T47D (cell line): ENCODE data around the gene CD160.
"Not testable (repeated sequence)": the region's sequence is repeated elsewhere in the genome, so short reads cannot be mapped to it uniquely, and the experiment has no call there.

Experiments
- DNase-seq, 2 experiments: peaks; one replicate each; pipeline versions ENCODE4 v3.0.0 to v3.0.0-alpha.2; 2011 to 2012; ENCODE audit warnings: low read depth in 1 of 2, low spot score in 1 of 2
- JUND ChIP-seq: IDR thresholded peaks from 2 replicates; pipeline ENCODE4 v1.6.1; 2012; ENCODE audit warnings: low read depth
- in situ Hi-C: cut with HindIII; loops from 2 replicates; pipeline ENCODE4 v1.10.0; 2016; ENCODE audit warnings: low sequenced_read_pairs, low pct_unique_long_range_greater_than_20kb

CD160 gene

GRCh38 chr1:145717833-145718232 lies 1.5 kb upstream of the CD160 start:
- TF ChIP-seq JUND, result no peak
- no peak for DNase-seq
- in situ Hi-C loops, result no loop called here

GRCh38 chr1:145718465-145718864 lies 834 bp upstream of the CD160 start:
- in situ Hi-C loops, DNase-seq: not testable (repeated sequence)

GRCh38 chr1:145720556-145720877 lies 1.2 kb downstream of the CD160 start:
- no peak for TF ChIP-seq JUND
- peak in 1 of 2 experiments; percentile 90 for DNase-seq
- in situ Hi-C loops, result no loop called here

- in situ Hi-C loops, result no loop called here
- TF ChIP-seq JUND, result no peak
- DNase-seq, result peak; percentile 41 to 82
Measured at GRCh38 chr1:145720878-145721671, 1.8 kb downstream of the CD160 start.

- in situ Hi-C loops, DNase-seq: not testable (repeated sequence)
Measured at GRCh38 chr1:145726193-145726592, 6.9 kb downstream of the CD160 start.

- DNase-seq, result no peak
- in situ Hi-C loops, result no loop called here
- TF ChIP-seq JUND, result no peak
Measured at GRCh38 chr1:145729196-145729595, 9.9 kb downstream of the CD160 start.

- DNase-seq, result no peak
- in situ Hi-C loops, result no loop called here
- TF ChIP-seq JUND, result no peak
Measured at GRCh38 chr1:145729666-145730436, 10.6 kb downstream of the CD160 start.

GRCh38 chr1:145730467-145730866 lies 11.2 kb downstream of the CD160 start:
- in situ Hi-C loops, result no loop called here
- DNase-seq, result no peak
- TF ChIP-seq JUND, result no peak

GRCh38 chr1:145730900-145731299 lies 11.6 kb downstream of the CD160 start:
- peak in 1 of 2 experiments; percentile 86 for DNase-seq
- in situ Hi-C loops, result no loop called here
- TF ChIP-seq JUND, result no peak

- DNase-seq, result no peak
- TF ChIP-seq JUND, result no peak
- in situ Hi-C loops, result no loop called here
Measured at GRCh38 chr1:145736191-145736590, 16.9 kb downstream of the CD160 start.

GRCh38 chr1:145740269-145740668 lies 21.0 kb downstream of the CD160 start:
- in situ Hi-C loops, result no loop called here
- no peak for TF ChIP-seq JUND
- DNase-seq, result peak in 1 of 2 experiments; percentile 30

GRCh38 chr1:145747398-145748247 lies 28.3 kb downstream of the CD160 start:
- in situ Hi-C loops, result no loop called here
- TF ChIP-seq JUND, result no peak
- no peak for DNase-seq

- no peak for DNase-seq
- no peak for TF ChIP-seq JUND
- in situ Hi-C loops, result no loop called here
Measured at GRCh38 chr1:145750426-145750825, 31.1 kb downstream of the CD160 start.
